Measurements from ENCODE around the gene NPIPB13.
"Not testable (repeated sequence)": the region's sequence is repeated elsewhere in the genome, so short reads cannot be mapped to it uniquely, and the experiment has no call there.

NPIPB13 gene

GRCh38 chr16:30211414-30211813 lies 36.9 kb downstream of the NPIPB13 start:
- WGBS: no CpG with 5 or more reads among the region's 4 CpGs
- not testable (repeated sequence) for H2AFZ ChIP-seq (ENCODE audit: low read depth, low read length); H4K8ac ChIP-seq (ENCODE audit: low read length); H3K4ac ChIP-seq (ENCODE audit: low read depth in 1 of 2, low read length in 2 of 2); H3K36me3 ChIP-seq (ENCODE audit: control insufficient read depth in 1 of 2, insufficient read depth in 2 of 2, low read depth in 1 of 2, low read length in 2 of 2); H3K14ac ChIP-seq (ENCODE audit: low read length in 2 of 2); H2BK12ac ChIP-seq (ENCODE audit: low read length in 2 of 2); H3K23ac ChIP-seq (ENCODE audit: low read length in 2 of 2); H3K4me3 ChIP-seq (ENCODE audit: insufficient read depth in 1 of 2, low read depth in 1 of 2, low read length in 2 of 2); H3K4me2 ChIP-seq (ENCODE audit: low read length, poor library complexity, severe bottlenecking); H3K9ac ChIP-seq (ENCODE audit: low read length); H2AK5ac ChIP-seq (ENCODE audit: low read length, severe bottlenecking); H3K79me1 ChIP-seq (replicated peaks; ENCODE audit: low read length, poor library complexity, severe bottlenecking); H4K91ac ChIP-seq (ENCODE audit: low read length); H2BK15ac ChIP-seq (ENCODE audit: low read depth, poor library complexity, severe bottlenecking); H2BK5ac ChIP-seq (ENCODE audit: low read depth, low read length, poor library complexity, severe bottlenecking); H3K27me3 ChIP-seq (ENCODE audit: control insufficient read depth in 1 of 2, insufficient read depth in 1 of 2, low read length in 2 of 2); H3K9me3 ChIP-seq (ENCODE audit: control insufficient read depth, low read length); H2BK120ac ChIP-seq (ENCODE audit: low read depth, low read length); H3K27ac ChIP-seq (ENCODE audit: low read length, poor library complexity, severe bottlenecking); H3K18ac ChIP-seq (ENCODE audit: low read depth in 1 of 2, low read length in 2 of 2); DNase-seq; H3K4me1 ChIP-seq (ENCODE audit: control insufficient read depth, insufficient read depth, low read depth, low read length)

GRCh38 chr16:30209032-30209431 lies 39.2 kb downstream of the NPIPB13 start:
- not testable (repeated sequence) for H3K23ac ChIP-seq (ENCODE audit: low read length in 2 of 2); H3K79me1 ChIP-seq (replicated peaks; ENCODE audit: low read length, poor library complexity, severe bottlenecking); H2BK120ac ChIP-seq (ENCODE audit: low read depth, low read length); H3K4me1 ChIP-seq (ENCODE audit: control insufficient read depth, insufficient read depth, low read depth, low read length); H2BK5ac ChIP-seq (ENCODE audit: low read depth, low read length, poor library complexity, severe bottlenecking); H2AK5ac ChIP-seq (ENCODE audit: low read length, severe bottlenecking); H3K27me3 ChIP-seq (ENCODE audit: control insufficient read depth in 1 of 2, insufficient read depth in 1 of 2, low read length in 2 of 2); H3K14ac ChIP-seq (ENCODE audit: low read length in 2 of 2); H3K4me3 ChIP-seq (ENCODE audit: insufficient read depth in 1 of 2, low read depth in 1 of 2, low read length in 2 of 2); H3K9ac ChIP-seq (ENCODE audit: low read length); H4K91ac ChIP-seq (ENCODE audit: low read length); H2BK15ac ChIP-seq (ENCODE audit: low read depth, poor library complexity, severe bottlenecking); H3K36me3 ChIP-seq (ENCODE audit: control insufficient read depth in 1 of 2, insufficient read depth in 2 of 2, low read depth in 1 of 2, low read length in 2 of 2); DNase-seq; H2AFZ ChIP-seq (ENCODE audit: low read depth, low read length); H3K27ac ChIP-seq (ENCODE audit: low read length, poor library complexity, severe bottlenecking); H3K9me3 ChIP-seq (ENCODE audit: control insufficient read depth, low read length); H3K18ac ChIP-seq (ENCODE audit: low read depth in 1 of 2, low read length in 2 of 2); H3K4me2 ChIP-seq (ENCODE audit: low read length, poor library complexity, severe bottlenecking); H3K4ac ChIP-seq (ENCODE audit: low read depth in 1 of 2, low read length in 2 of 2); H4K8ac ChIP-seq (ENCODE audit: low read length); H2BK12ac ChIP-seq (ENCODE audit: low read length in 2 of 2)
- no CpG with 5 or more reads among the region's 6 CpGs for WGBS

DNA sequence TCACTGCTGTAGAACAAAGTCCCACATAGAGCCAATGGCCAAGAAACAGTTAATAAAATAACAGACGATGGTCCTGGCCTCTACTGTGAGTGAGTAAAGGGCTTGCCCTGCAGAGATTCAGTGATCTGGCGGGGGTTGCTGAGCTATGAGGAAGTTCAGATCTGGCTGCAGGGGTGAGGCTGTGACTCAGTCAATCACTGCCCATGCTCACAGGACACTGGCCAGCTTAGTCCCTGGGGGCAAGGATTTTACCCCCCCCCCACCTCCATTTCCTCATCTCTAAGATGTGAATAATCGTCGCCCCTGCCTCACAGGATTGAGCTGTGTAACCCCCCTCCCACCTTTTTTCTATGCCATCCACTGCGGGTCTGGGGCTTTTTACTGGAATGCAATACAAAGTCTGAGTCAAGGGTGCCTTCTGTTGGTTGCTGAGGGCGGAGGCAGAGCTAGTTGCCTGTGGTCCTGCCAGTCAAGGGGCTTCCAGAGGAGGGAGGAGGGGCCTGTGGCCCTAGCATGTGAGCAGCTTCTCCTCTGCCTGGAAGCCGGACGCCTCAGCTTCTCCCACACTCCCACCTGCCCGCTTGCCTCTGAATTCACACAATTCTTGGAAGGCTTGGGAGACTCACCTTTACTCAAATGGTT lies 41.1 kb downstream of the NPIPB13 start:
- no CpG with 5 or more reads among the region's 9 CpGs for WGBS
- not testable (repeated sequence) for H3K79me1 ChIP-seq (replicated peaks; ENCODE audit: low read length, poor library complexity, severe bottlenecking); H2BK120ac ChIP-seq (ENCODE audit: low read depth, low read length); H4K91ac ChIP-seq (ENCODE audit: low read length); H2BK12ac ChIP-seq (ENCODE audit: low read length in 2 of 2); DNase-seq; H3K9me3 ChIP-seq (ENCODE audit: control insufficient read depth, low read length); H3K23ac ChIP-seq (ENCODE audit: low read length in 2 of 2); H3K4ac ChIP-seq (ENCODE audit: low read depth in 1 of 2, low read length in 2 of 2); H3K4me2 ChIP-seq (ENCODE audit: low read length, poor library complexity, severe bottlenecking); H3K27me3 ChIP-seq (ENCODE audit: control insufficient read depth in 1 of 2, insufficient read depth in 1 of 2, low read length in 2 of 2); H3K9ac ChIP-seq (ENCODE audit: low read length); H2BK5ac ChIP-seq (ENCODE audit: low read depth, low read length, poor library complexity, severe bottlenecking); H3K27ac ChIP-seq (ENCODE audit: low read length, poor library complexity, severe bottlenecking); H3K14ac ChIP-seq (ENCODE audit: low read length in 2 of 2); H3K4me1 ChIP-seq (ENCODE audit: control insufficient read depth, insufficient read depth, low read depth, low read length); H3K36me3 ChIP-seq (ENCODE audit: control insufficient read depth in 1 of 2, insufficient read depth in 2 of 2, low read depth in 1 of 2, low read length in 2 of 2); H3K4me3 ChIP-seq (ENCODE audit: insufficient read depth in 1 of 2, low read depth in 1 of 2, low read length in 2 of 2); H4K8ac ChIP-seq (ENCODE audit: low read length); H2BK15ac ChIP-seq (ENCODE audit: low read depth, poor library complexity, severe bottlenecking); H2AK5ac ChIP-seq (ENCODE audit: low read length, severe bottlenecking); H3K18ac ChIP-seq (ENCODE audit: low read depth in 1 of 2, low read length in 2 of 2); H2AFZ ChIP-seq (ENCODE audit: low read depth, low read length)

DNA sequence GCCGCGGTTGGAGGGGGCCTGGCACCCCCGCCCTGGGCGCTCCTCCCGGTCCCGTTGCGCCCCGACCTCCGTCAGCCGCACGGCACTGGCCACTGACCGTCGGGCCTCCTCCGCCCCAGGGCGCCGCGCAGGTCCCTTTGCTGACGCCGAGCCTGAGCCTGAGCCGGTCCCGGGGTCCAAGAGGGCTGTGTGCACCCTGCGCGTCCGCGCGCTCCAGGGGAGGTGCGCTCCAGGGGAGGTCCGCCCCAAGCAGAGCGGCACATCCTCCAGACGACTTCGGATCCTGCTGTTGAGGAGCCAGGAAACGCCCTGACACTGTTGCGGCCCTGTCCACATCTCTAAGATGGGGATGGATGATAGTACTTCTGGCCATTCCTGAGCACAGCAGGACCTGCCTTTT lies 42.0 kb downstream of the NPIPB13 start:
- H4K91ac ChIP-seq (ENCODE audit: low read length); H2BK12ac ChIP-seq (ENCODE audit: low read length in 2 of 2); H2AK5ac ChIP-seq (ENCODE audit: low read length, severe bottlenecking); H3K79me1 ChIP-seq (replicated peaks; ENCODE audit: low read length, poor library complexity, severe bottlenecking); H2BK15ac ChIP-seq (ENCODE audit: low read depth, poor library complexity, severe bottlenecking); H4K8ac ChIP-seq (ENCODE audit: low read length); H3K23ac ChIP-seq (ENCODE audit: low read length in 2 of 2); DNase-seq; H3K4me1 ChIP-seq (ENCODE audit: control insufficient read depth, insufficient read depth, low read depth, low read length); H3K9ac ChIP-seq (ENCODE audit: low read length); H2AFZ ChIP-seq (ENCODE audit: low read depth, low read length); H3K27me3 ChIP-seq (ENCODE audit: control insufficient read depth in 1 of 2, insufficient read depth in 1 of 2, low read length in 2 of 2); H3K18ac ChIP-seq (ENCODE audit: low read depth in 1 of 2, low read length in 2 of 2); H3K4ac ChIP-seq (ENCODE audit: low read depth in 1 of 2, low read length in 2 of 2); H2BK5ac ChIP-seq (ENCODE audit: low read depth, low read length, poor library complexity, severe bottlenecking); H3K14ac ChIP-seq (ENCODE audit: low read length in 2 of 2); H2BK120ac ChIP-seq (ENCODE audit: low read depth, low read length); H3K4me2 ChIP-seq (ENCODE audit: low read length, poor library complexity, severe bottlenecking); H3K9me3 ChIP-seq (ENCODE audit: control insufficient read depth, low read length); H3K27ac ChIP-seq (ENCODE audit: low read length, poor library complexity, severe bottlenecking); H3K36me3 ChIP-seq (ENCODE audit: control insufficient read depth in 1 of 2, insufficient read depth in 2 of 2, low read depth in 1 of 2, low read length in 2 of 2): not testable (repeated sequence)
- no CpG with 5 or more reads among the region's 33 CpGs for WGBS
- peak overlapping the region in 1 of 2 experiments; percentile 71 for H3K4me3 ChIP-seq (ENCODE audit: insufficient read depth in 1 of 2, low read depth in 1 of 2, low read length in 2 of 2)

All from mesenchymal stem cell (in vitro differentiated cells and primary cell).